ENCODE measurements around the gene CCDC17. TPM values are rescaled to one million over a fixed set of nuclear protein-coding genes. Genes with fewer than 3 reads are reported as not detected.

CCDC17 gene
- total and polyA plus RNA-seq, 4 donors = 0.30 to 6.4 (median 0.73) TPM

GRCh38 chr1:45574105-45574626 lies 49.7 kb downstream of the CCDC17 start (continued):
- TF ChIP-seq, protein P1, sequence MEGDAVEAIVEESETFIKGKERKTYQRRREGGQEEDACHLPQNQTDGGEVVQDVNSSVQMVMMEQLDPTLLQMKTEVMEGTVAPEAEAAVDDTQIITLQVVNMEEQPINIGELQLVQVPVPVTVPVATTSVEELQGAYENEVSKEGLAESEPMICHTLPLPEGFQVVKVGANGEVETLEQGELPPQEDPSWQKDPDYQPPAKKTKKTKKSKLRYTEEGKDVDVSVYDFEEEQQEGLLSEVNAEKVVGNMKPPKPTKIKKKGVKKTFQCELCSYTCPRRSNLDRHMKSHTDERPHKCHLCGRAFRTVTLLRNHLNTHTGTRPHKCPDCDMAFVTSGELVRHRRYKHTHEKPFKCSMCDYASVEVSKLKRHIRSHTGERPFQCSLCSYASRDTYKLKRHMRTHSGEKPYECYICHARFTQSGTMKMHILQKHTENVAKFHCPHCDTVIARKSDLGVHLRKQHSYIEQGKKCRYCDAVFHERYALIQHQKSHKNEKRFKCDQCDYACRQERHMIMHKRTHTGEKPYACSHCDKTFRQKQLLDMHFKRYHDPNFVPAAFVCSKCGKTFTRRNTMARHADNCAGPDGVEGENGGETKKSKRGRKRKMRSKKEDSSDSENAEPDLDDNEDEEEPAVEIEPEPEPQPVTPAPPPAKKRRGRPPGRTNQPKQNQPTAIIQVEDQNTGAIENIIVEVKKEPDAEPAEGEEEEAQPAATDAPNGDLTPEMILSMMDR (IDR thresholded peaks at IDR 0.05; ENCODE audit: low read depth, low read length, missing input control) = no peak
- TF ChIP-seq ZBTB33 (IDR thresholded peaks at IDR 0.05) (no peak), HNF4G (IDR thresholded peaks at IDR 0.05) (no peak), NR2F2 (IDR thresholded peaks at IDR 0.05) (no peak), RAD21 (IDR thresholded peaks at IDR 0.05) (no peak), SP1 (IDR thresholded peaks at IDR 0.05) (no peak), YY1 (IDR thresholded peaks at IDR 0.05) (no peak), GABPA (IDR thresholded peaks at IDR 0.05 in 1 of 2, conservative IDR thresholded peaks at IDR 0.05 in 1 of 2) (no peak), RXRA (IDR thresholded peaks at IDR 0.05) (no peak)

DNA sequence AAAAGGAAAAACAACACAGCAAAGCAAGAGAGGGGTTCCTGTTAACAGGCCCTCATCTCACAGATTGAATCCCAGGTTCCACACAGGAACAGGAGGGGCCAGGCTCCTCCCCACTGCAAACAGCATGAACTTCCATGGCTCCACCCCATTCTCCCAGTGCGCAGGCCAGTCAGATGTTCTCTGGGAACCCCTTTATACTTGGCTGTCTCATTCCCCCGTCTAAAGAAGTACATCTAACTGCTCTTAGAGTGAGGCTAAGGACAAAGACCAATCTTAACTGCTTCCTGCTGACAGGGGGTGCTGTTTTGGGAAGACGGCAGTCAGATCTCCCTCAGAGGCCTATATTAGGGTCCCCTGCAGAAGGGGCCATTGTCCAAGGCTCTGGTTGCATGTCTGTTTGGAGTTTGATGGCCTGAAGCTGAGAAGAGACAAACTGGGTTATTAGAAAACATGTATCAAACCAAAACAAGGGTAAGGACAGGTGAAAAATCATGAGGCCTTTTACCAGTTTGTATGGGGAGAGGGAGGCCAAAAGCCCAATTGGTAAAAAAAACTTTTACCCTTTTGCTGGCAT lies 50.5 kb downstream of the CCDC17 start:
- H3K9me3 ChIP-seq (ENCODE audit: control insufficient read depth in 4 of 4, low read length in 3 of 4) = no peaks in the 10 kb centered on the region
- peaks cover 3 to 25% (median 17%) of the 10 kb centered on the region in 4 donors for H3K36me3 ChIP-seq (ENCODE audit: control insufficient read depth in 4 of 4, insufficient read depth in 3 of 4, low read depth in 1 of 4, low read length in 3 of 4)
- H3K9ac ChIP-seq (ENCODE audit: low read depth in 1 of 2, low read length in 2 of 2) = no peak overlapping the region
- H3K27ac ChIP-seq (ENCODE audit: low read depth in 1 of 2, low read length in 2 of 2) = no peak overlapping the region
- 86% methylated on average over 3 of the region's 3 CpGs for WGBS
- no peaks in the 10 kb centered on the region for H3K27me3 ChIP-seq (ENCODE audit: control insufficient read depth in 4 of 4, insufficient read depth in 4 of 4, low read length in 3 of 4)
- H3K4me3 ChIP-seq (ENCODE audit: low read depth in 1 of 3, low read length in 3 of 3) = no peak overlapping the region
- no peaks in the 10 kb centered on the region for H3K4me1 ChIP-seq (ENCODE audit: control insufficient read depth in 4 of 4, insufficient read depth in 4 of 4, low read length in 3 of 4)
- DNase-seq (ENCODE audit: low spot score) = no peak
- TF ChIP-seq JUND (IDR thresholded peaks at IDR 0.05) (no peak), RAD21 (IDR thresholded peaks at IDR 0.05) (no peak), HNF4G (IDR thresholded peaks at IDR 0.05) (no peak)

GRCh38 chr1:45570631-45571030 lies 53.2 kb downstream of the CCDC17 start:
- WGBS = 90% methylated on average over 4 of the region's 4 CpGs
- TF ChIP-seq GABPA (IDR thresholded peaks at IDR 0.05 in 1 of 2, conservative IDR thresholded peaks at IDR 0.05 in 1 of 2) = no peak
- no peak for TF ChIP-seq ZBTB33 (IDR thresholded peaks at IDR 0.05)
- no peak for TF ChIP-seq TAF1 (conservative IDR thresholded peaks at IDR 0.05)
- no peak for TF ChIP-seq HNF4G (IDR thresholded peaks at IDR 0.05)
- TF ChIP-seq, protein P2, sequence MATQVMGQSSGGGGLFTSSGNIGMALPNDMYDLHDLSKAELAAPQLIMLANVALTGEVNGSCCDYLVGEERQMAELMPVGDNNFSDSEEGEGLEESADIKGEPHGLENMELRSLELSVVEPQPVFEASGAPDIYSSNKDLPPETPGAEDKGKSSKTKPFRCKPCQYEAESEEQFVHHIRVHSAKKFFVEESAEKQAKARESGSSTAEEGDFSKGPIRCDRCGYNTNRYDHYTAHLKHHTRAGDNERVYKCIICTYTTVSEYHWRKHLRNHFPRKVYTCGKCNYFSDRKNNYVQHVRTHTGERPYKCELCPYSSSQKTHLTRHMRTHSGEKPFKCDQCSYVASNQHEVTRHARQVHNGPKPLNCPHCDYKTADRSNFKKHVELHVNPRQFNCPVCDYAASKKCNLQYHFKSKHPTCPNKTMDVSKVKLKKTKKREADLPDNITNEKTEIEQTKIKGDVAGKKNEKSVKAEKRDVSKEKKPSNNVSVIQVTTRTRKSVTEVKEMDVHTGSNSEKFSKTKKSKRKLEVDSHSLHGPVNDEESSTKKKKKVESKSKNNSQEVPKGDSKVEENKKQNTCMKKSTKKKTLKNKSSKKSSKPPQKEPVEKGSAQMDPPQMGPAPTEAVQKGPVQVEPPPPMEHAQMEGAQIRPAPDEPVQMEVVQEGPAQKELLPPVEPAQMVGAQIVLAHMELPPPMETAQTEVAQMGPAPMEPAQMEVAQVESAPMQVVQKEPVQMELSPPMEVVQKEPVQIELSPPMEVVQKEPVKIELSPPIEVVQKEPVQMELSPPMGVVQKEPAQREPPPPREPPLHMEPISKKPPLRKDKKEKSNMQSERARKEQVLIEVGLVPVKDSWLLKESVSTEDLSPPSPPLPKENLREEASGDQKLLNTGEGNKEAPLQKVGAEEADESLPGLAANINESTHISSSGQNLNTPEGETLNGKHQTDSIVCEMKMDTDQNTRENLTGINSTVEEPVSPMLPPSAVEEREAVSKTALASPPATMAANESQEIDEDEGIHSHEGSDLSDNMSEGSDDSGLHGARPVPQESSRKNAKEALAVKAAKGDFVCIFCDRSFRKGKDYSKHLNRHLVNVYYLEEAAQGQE (IDR thresholded peaks at IDR 0.05) = no peak
- no peak for TF ChIP-seq NR2F2 (IDR thresholded peaks at IDR 0.05)

More at GRCh38 chr1:45570631-45571030, 53.2 kb downstream of the CCDC17 start:
- H3K9me3 ChIP-seq (ENCODE audit: control insufficient read depth in 4 of 4, low read length in 3 of 4) = no peaks in the 10 kb centered on the region
- no peak overlapping the region for H3K4me3 ChIP-seq (ENCODE audit: low read depth in 1 of 3, low read length in 3 of 3)
- peaks cover 9 to 45% (median 36%) of the 10 kb centered on the region in 4 donors for H3K36me3 ChIP-seq (ENCODE audit: control insufficient read depth in 4 of 4, insufficient read depth in 3 of 4, low read depth in 1 of 4, low read length in 3 of 4)
- H3K4me1 ChIP-seq (ENCODE audit: control insufficient read depth in 4 of 4, insufficient read depth in 4 of 4, low read length in 3 of 4) = peaks cover 0 to 3% (median 0%) of the 10 kb centered on the region in 4 donors
- H3K9ac ChIP-seq (ENCODE audit: low read depth in 1 of 2, low read length in 2 of 2) = no peak overlapping the region
- DNase-seq (ENCODE audit: low spot score) = no peak
- H3K27ac ChIP-seq (ENCODE audit: low read depth in 1 of 2, low read length in 2 of 2) = no peak overlapping the region
- H3K27me3 ChIP-seq (ENCODE audit: control insufficient read depth in 4 of 4, insufficient read depth in 4 of 4, low read length in 3 of 4) = no peaks in the 10 kb centered on the region

All from liver (tissue), 9 donors.